SK-N-SH (cell line): ENCODE measurements around the gene NFX1. TPM values are rescaled to one million over a fixed set of nuclear protein-coding genes. Genes with fewer than 3 reads are reported as not detected.

Source experiments
- CTCF ChIA-PET: fragments of 300-600, 350-600 bp; formaldehyde crosslinking; extraction: SDS; loops from one replicate; lab custom pipeline; 2021; lab: Yijun Ruan, JAX
- POLR2A ChIA-PET: fragments of 350-600 bp; sonication (Branson Sonifier 250); formaldehyde crosslinking; extraction: SDS; loops from one replicate; lab custom pipeline; 2020; ENCODE audit warnings: antibody characterized with exemption, inconsistent platforms; lab: Yijun Ruan, JAX
- DNase-seq: peaks from one replicate; pipeline ENCODE4 v3.0.0; 2012
- H2AFZ ChIP-seq: fragments of 200-600 bp; sonication (generic); 2 replicates; pipeline ENCODE4 v1.8.1; 2016; ENCODE audit warnings: antibody characterized with exemption, mild to moderate bottlenecking, low read depth
- H3F3A ChIP-seq: fragments of 200-600 bp; sonication (generic); replicated peaks from 2 replicates; pipeline ENCODE3; 2016; ENCODE audit warnings: antibody characterized with exemption, mild to moderate bottlenecking; ENCODE audit not compliant: insufficient read depth
- H3K27ac ChIP-seq, 2 experiments: fragments of 200-500 bp in 1 of 2; fragments of 200-600 bp in 1 of 2; sonication (Bioruptor generic) in 1 of 2; sonication (generic), shearing (Covaris generic) in 1 of 2; 2 replicates each; pipeline versions ENCODE4 v1.5.1 to v1.6.1; 2014 to 2016; ENCODE audit warnings: low read depth in 2 of 2, inconsistent platforms in 1 of 2, low read length in 1 of 2, mild to moderate bottlenecking in 1 of 2, mixed read lengths in 1 of 2
- H3K27me3 ChIP-seq: fragments of 200-600 bp; sonication (generic), shearing (Covaris generic); 2 replicates; pipeline ENCODE4 v1.6.1; 2016; ENCODE audit warnings: mixed run types; ENCODE audit not compliant: insufficient read depth
- H3K36me3 ChIP-seq, 2 experiments: fragments of 200-500 bp in 1 of 2; fragments of 200-600 bp in 1 of 2; sonication (Bioruptor generic) in 1 of 2; sonication (generic) in 1 of 2; replicated peaks in 1 of 2; 2 replicates each; pipeline versions ENCODE3 to v1.5.1; 2014 to 2016; ENCODE audit warnings: low read length in 1 of 2, mild to moderate bottlenecking in 1 of 2; ENCODE audit not compliant: insufficient read depth in 2 of 2, control insufficient read depth in 1 of 2
- H3K4me1 ChIP-seq, 2 experiments: fragments of 200-500 bp in 1 of 2; fragments of 200-600 bp in 1 of 2; sonication (Bioruptor generic) in 1 of 2; sonication (generic), shearing (Covaris generic) in 1 of 2; 2 replicates each; pipeline versions ENCODE4 v1.5.1 to v1.6.1; 2014 to 2016; ENCODE audit warnings: low read depth in 1 of 2, low read length in 1 of 2, mixed run types in 1 of 2; ENCODE audit not compliant: insufficient read depth in 2 of 2, control insufficient read depth in 1 of 2
- H3K4me2 ChIP-seq: fragments of 200-600 bp; sonication (generic), shearing (Covaris generic); 2 replicates; pipeline ENCODE4 v1.6.1; 2017; ENCODE audit warnings: mixed run types
- H3K4me3 ChIP-seq, 2 experiments: fragments of 200-500 bp in 1 of 2; fragments of 200-600 bp in 1 of 2; sonication (Bioruptor generic) in 1 of 2; sonication (generic), shearing (Covaris generic) in 1 of 2; 2 replicates each; pipeline versions ENCODE4 v1.5.1 to v1.8.1; 2014 to 2016; ENCODE audit warnings: low read depth in 2 of 2, inconsistent platforms in 1 of 2, low read length in 1 of 2, mild to moderate bottlenecking in 1 of 2, mixed read lengths in 1 of 2, moderate library complexity in 1 of 2
- H3K79me2 ChIP-seq: fragments of 200-600 bp; sonication (generic); 2 replicates; pipeline ENCODE4 v1.8.1; 2017; ENCODE audit warnings: mild to moderate bottlenecking; ENCODE audit not compliant: insufficient read depth
- H3K9ac ChIP-seq: fragments of 200-600 bp; sonication (generic); 2 replicates; pipeline ENCODE4 v1.6.1; 2017; ENCODE audit warnings: mixed run types
- H3K9me2 ChIP-seq: fragments of 200-600 bp; sonication (generic); 2 replicates; pipeline ENCODE4 v1.6.1; 2017; ENCODE audit warnings: mixed run types
- H3K9me3 ChIP-seq: fragments of 200-600 bp; sonication (generic); 2 replicates; pipeline ENCODE4 v1.6.1; 2017; ENCODE audit warnings: mixed run types, mild to moderate bottlenecking, moderate library complexity
- H4K20me1 ChIP-seq: fragments of 200-600 bp; sonication (generic); 2 replicates; pipeline ENCODE4 v1.6.1; 2017; ENCODE audit warnings: mild to moderate bottlenecking, mixed run types; ENCODE audit not compliant: insufficient read depth
- FOXJ3 ChIP-seq: sonication (generic); formaldehyde crosslinking; IDR thresholded peaks from 2 replicates; pipeline ENCODE4 v1.5.1; 2020; ENCODE audit warnings: mild to moderate bottlenecking, missing genetic modification reagents
- FOXM1 ChIP-seq: IDR thresholded peaks from 2 replicates; pipeline ENCODE4 v1.4.0; 2012; ENCODE audit warnings: low read depth, mild to moderate bottlenecking
- GABPA ChIP-seq: IDR thresholded peaks from 2 replicates; pipeline ENCODE4 v1.4.0; 2012; ENCODE audit warnings: low read depth, mild to moderate bottlenecking
- GATA2 ChIP-seq: sonication (generic); formaldehyde crosslinking; IDR thresholded peaks from 2 replicates; pipeline ENCODE4 v1.5.0; 2020; ENCODE audit warnings: mild to moderate bottlenecking, missing genetic modification reagents
- JUND ChIP-seq: IDR thresholded peaks from 2 replicates; pipeline ENCODE4 v1.4.0; 2012
- MAX ChIP-seq: IDR thresholded peaks from 2 replicates; pipeline ENCODE4 v1.4.0; 2012; ENCODE audit warnings: low read depth
- MEF2A ChIP-seq: IDR thresholded peaks from 2 replicates; pipeline ENCODE4 v1.4.0; 2012; ENCODE audit warnings: low read depth, borderline replicate concordance
- MXI1 ChIP-seq: IDR thresholded peaks from 2 replicates; pipeline ENCODE4 v1.6.1; 2012; ENCODE audit warnings: mild to moderate bottlenecking, low read depth, low read length, improper control_type of control experiment
- NFIC ChIP-seq: IDR thresholded peaks from 2 replicates; pipeline ENCODE4 v1.4.0; 2012; ENCODE audit warnings: borderline replicate concordance
- PBX3 ChIP-seq: IDR thresholded peaks from 2 replicates; pipeline ENCODE4; 2012
- RAD21 ChIP-seq: IDR thresholded peaks from 2 replicates; pipeline ENCODE4 v1.6.1; 2012; ENCODE audit warnings: mild to moderate bottlenecking, low read length
- RCOR1 ChIP-seq: fragments of 150-350 bp; IDR thresholded peaks from 2 replicates; pipeline ENCODE4 v1.6.1; 2017; ENCODE audit warnings: antibody characterized with exemption, low read length
- RFX5 ChIP-seq: IDR thresholded peaks from 2 replicates; pipeline ENCODE4 v1.6.1; 2012; ENCODE audit warnings: mild to moderate bottlenecking, improper control_type of control experiment, low read length
- RXRA ChIP-seq: IDR thresholded peaks from 2 replicates; pipeline ENCODE4 v1.4.0; 2012; ENCODE audit warnings: low read depth, mild to moderate bottlenecking, borderline replicate concordance
- TEAD4 ChIP-seq: IDR thresholded peaks from 2 replicates; pipeline ENCODE4 v1.4.0; 2012; ENCODE audit warnings: mild to moderate bottlenecking, borderline replicate concordance; ENCODE audit not compliant: insufficient read depth
- USF1 ChIP-seq: IDR thresholded peaks from 2 replicates; pipeline ENCODE4 v1.4.0; 2012; ENCODE audit warnings: low read depth, borderline replicate concordance
- USF2 ChIP-seq: fragments of 150-350 bp; IDR thresholded peaks from 2 replicates; pipeline ENCODE4 v1.6.1; 2017; ENCODE audit warnings: antibody characterized with exemption, low read length, low read depth, borderline replicate concordance
- YY1 ChIP-seq: IDR thresholded peaks from 2 replicates; pipeline ENCODE4 v1.4.0; 2012; ENCODE audit warnings: low read depth, mild to moderate bottlenecking
- ZBTB33 ChIP-seq: IDR thresholded peaks from 2 replicates; pipeline ENCODE4 v1.4.0; 2012; ENCODE audit warnings: low read depth, borderline replicate concordance
- WGBS: methylation state at CpG from one replicate; pipeline ENCODE4 v1.1.6; 2017; ENCODE audit warnings: low lambda C conversion rate; 5-methylcytosine and 5-hydroxymethylcytosine counted together
- polyA plus RNA-seq, 3 experiments: library from polyadenylated mRNA; depleted of rRNA; stranded (reverse); fragments of >200 nt; gene quantifications; 2 replicates each; pipeline ENCODE4 v1.2.3, GENCODE V29; 2012

The NFX1 gene
- polyA plus RNA-seq, 1 of the 3 experiments (the other 2 are of a cell fraction), result 19.6 TPM

GRCh38 chr9:33263131-33264002, 26.9 kb upstream of the NFX1 start:
- peak; percentile 29 for DNase-seq
- WGBS, result 4% methylated on average over 22 of the region's 25 CpGs
- H3K79me2 ChIP-seq, result peaks cover 59% of the 10 kb centered on the region
- peak; percentile 75; the same call in 1 of the 2 replicates for TF ChIP-seq MAX
- TF ChIP-seq TEAD4, result no peak
- TF ChIP-seq, all 33 proteins: peak for 1
- Histone ChIP-seq H2AFZ (peak overlapping the region; percentile 85), H3K27me3 (no peaks in the 10 kb centered on the region), H3K36me3 (peaks cover 54 to 55% of the 10 kb centered on the region in 2 experiments), H3K4me2 (peak overlapping the region; percentile 78), H3K9me2 (no peaks in the 10 kb centered on the region), H3F3A (no peaks in the 10 kb centered on the region), H3K27ac (peak overlapping the region; percentile 58 to 79; a peak in 3 of 4 replicates), H4K20me1 (no peaks in the 10 kb centered on the region), H3K9ac (peak overlapping the region; percentile 87), H3K4me1 (peaks cover 8 to 15% of the 10 kb centered on the region in 2 experiments; a peak in 3 of 4 replicates), H3K4me3 (peak overlapping the region; percentile 56 to 76), H3K9me3 (no peaks in the 10 kb centered on the region)
- ChIA-PET CTCF (interaction anchor here (1.5 to 2.3 kb wide), 4 partner anchors 15 to 37 kb away, joined by 3 to 10 read pairs (median 6); no protein-coding TSS in a partner anchor), POLR2A (interaction anchor here (0.7 to 2.0 kb wide), 3 partner anchors 14 to 185 kb away, joined by 3 to 10 read pairs (median 3); partner anchors contain the start of gene NFX1)

- Histone ChIP-seq H3K4me2 (peak overlapping the region; percentile 78), H3K27ac (peak overlapping the region; percentile 58 to 79; a peak in 3 of 4 replicates), H3K4me3 (peak overlapping the region; percentile 56 to 76), H3K36me3 (peaks cover 54 to 56% of the 10 kb centered on the region in 2 experiments), H3K4me1 (peaks cover 8 to 15% of the 10 kb centered on the region in 2 experiments; a peak in 3 of 4 replicates), H3F3A (no peaks in the 10 kb centered on the region), H2AFZ (peak overlapping the region; percentile 85), H3K9me3 (no peaks in the 10 kb centered on the region), H3K27me3 (no peaks in the 10 kb centered on the region), H3K9me2 (no peaks in the 10 kb centered on the region), H3K9ac (peak overlapping the region; percentile 87), H3K79me2 (peaks cover 65% of the 10 kb centered on the region), H4K20me1 (no peaks in the 10 kb centered on the region)
- ChIA-PET CTCF (interaction anchor here (1.0 to 2.3 kb wide), 5 partner anchors 9 to 26 kb away, joined by 3 to 10 read pairs (median 4); no protein-coding TSS in a partner anchor), POLR2A (interaction anchor here (0.7 to 2.0 kb wide), 4 partner anchors 15 to 185 kb away, joined by 3 to 10 read pairs (median 3); partner anchors contain the start of genes NFX1 and SPINK4)
- WGBS, result under 1% methylated on average over 22 of the region's 37 CpGs
- peak; percentile 61 for DNase-seq
- peak; percentile 82 for TF ChIP-seq USF1
- no peak for TF ChIP-seq ZBTB33
- no peak for TF ChIP-seq GABPA
- TF ChIP-seq RCOR1, result no peak
- TF ChIP-seq MXI1, result peak; percentile 91
- no peak for TF ChIP-seq MAX
- peak; percentile 58; the same call in 1 of the 2 replicates for TF ChIP-seq YY1
- TF ChIP-seq GATA2, result no peak
- TF ChIP-seq FOXJ3 (CRISPR knock-in tag), result no peak
- no peak for TF ChIP-seq PBX3
- TF ChIP-seq FOXM1, result no peak
- TF ChIP-seq MEF2A, result no peak
- no peak for TF ChIP-seq RXRA
- TF ChIP-seq USF2, result no peak
- no peak for TF ChIP-seq RFX5
- no peak for TF ChIP-seq NFIC
- no peak for TF ChIP-seq RAD21
- TF ChIP-seq TEAD4, result no peak
- TF ChIP-seq JUND, result no peak
Observed at GRCh38 chr9:33264003-33264472, 26.3 kb upstream of the NFX1 start.
